H1 (cell line): ENCODE results near the gene OSCAR. TPM values are rescaled to one million over a fixed set of nuclear protein-coding genes. Genes with fewer than 3 reads are reported as not detected.

Experiments
- CTCF ChIA-PET: fragments of 300-600 bp; sonication (Branson Sonifier 250); formaldehyde crosslinking; loops from one replicate; lab custom pipeline; 2021; ENCODE audit not compliant: partially characterized antibody; lab: Charles Lee
- POLR2A ChIA-PET: fragments of 300-600 bp; sonication (Branson Sonifier 250); formaldehyde crosslinking; loops from one replicate; lab custom pipeline; 2021; ENCODE audit warnings: inconsistent platforms; ENCODE audit not compliant: partially characterized antibody; lab: Charles Lee
- DNase-seq, 2 experiments: peaks; one replicate each; pipeline versions ENCODE4 v3.0.0 to v3.0.0-alpha.2; 2010 to 2022; ENCODE audit warnings: low spot score in 2 of 2, low read depth in 1 of 2, mixed read lengths in 1 of 2
- FAIRE-seq: peaks from 2 replicates; lab custom pipeline; 2011; peaks lifted over from hg19 to GRCh38; lab: Jason Lieb, UNC
- H2AFZ ChIP-seq: 2 replicates; pipeline ENCODE4 v1.8.1; 2012; ENCODE audit warnings: low read length, inconsistent platforms
- H2AK5ac ChIP-seq: 2 replicates; pipeline ENCODE4 v1.6.1; 2013; ENCODE audit warnings: low read depth, low read length
- H2BK120ac ChIP-seq: replicated peaks from 2 replicates; pipeline ENCODE3; 2013; ENCODE audit warnings: low read depth, low read length, inconsistent platforms
- H2BK12ac ChIP-seq: 2 replicates; pipeline ENCODE4 v1.6.1; 2013; ENCODE audit warnings: low read depth, low read length
- H2BK15ac ChIP-seq: 2 replicates; pipeline ENCODE4 v1.6.1; 2013; ENCODE audit warnings: low read length
- H2BK20ac ChIP-seq: 2 replicates; pipeline ENCODE4 v1.6.1; 2013; ENCODE audit warnings: low read length
- H2BK5ac ChIP-seq: 2 replicates; pipeline ENCODE4 v1.6.1; 2013; ENCODE audit warnings: low read depth, low read length
- H3K14ac ChIP-seq: 2 replicates; pipeline ENCODE4 v1.6.1; 2013; ENCODE audit warnings: inconsistent platforms; ENCODE audit not compliant: insufficient read length
- H3K18ac ChIP-seq: 2 replicates; pipeline ENCODE4 v1.6.1; 2013; ENCODE audit warnings: low read length; ENCODE audit errors: extremely low read depth
- H3K23ac ChIP-seq: 2 replicates; pipeline ENCODE4 v1.6.1; 2013; ENCODE audit warnings: inconsistent platforms; ENCODE audit not compliant: insufficient read length
- H3K23me2 ChIP-seq: 2 replicates; pipeline ENCODE4 v1.6.1; 2013; ENCODE audit warnings: low read depth, low read length
- H3K27ac ChIP-seq: 2 replicates; pipeline ENCODE4 v1.6.1; 2011; ENCODE audit warnings: low read depth, low read length, inconsistent platforms
- H3K27me3 ChIP-seq, 4 experiments: replicated peaks in 1 of 4; 1 replicate in 1 of 4; 2 replicates in 3 of 4; pipeline versions ENCODE4 v1.6.1 to v1.8.1; 2011 to 2013; ENCODE audit warnings: low read length in 3 of 4, mild to moderate bottlenecking in 3 of 4, inconsistent platforms in 2 of 4, mixed read lengths in 2 of 4, moderate library complexity in 1 of 4; ENCODE audit not compliant: control insufficient read depth in 3 of 4, insufficient read depth in 3 of 4; ENCODE audit errors: extremely low read depth in 1 of 4
- H3K36me3 ChIP-seq, 4 experiments: 2 replicates each; pipeline versions ENCODE4 v1.6.1 to v1.8.1; 2011 to 2013; ENCODE audit warnings: mild to moderate bottlenecking in 4 of 4, low read length in 3 of 4, moderate library complexity in 2 of 4, control low read depth in 1 of 4, inconsistent platforms in 1 of 4; ENCODE audit not compliant: insufficient read depth in 4 of 4, control insufficient read depth in 2 of 4
- H3K4ac ChIP-seq: replicated peaks from 2 replicates; pipeline ENCODE3; 2013; ENCODE audit warnings: low read length, low read depth, mixed read lengths, inconsistent platforms; ENCODE audit not compliant: insufficient read length
- H3K4me1 ChIP-seq, 4 experiments: replicated peaks in 1 of 4; 1 replicate in 1 of 4; 2 replicates in 3 of 4; pipeline versions ENCODE4 v1.6.1 to v1.8.1; 2011 to 2013; ENCODE audit warnings: low read length in 3 of 4, inconsistent platforms in 2 of 4, mixed read lengths in 1 of 4; ENCODE audit not compliant: insufficient read depth in 4 of 4, control insufficient read depth in 3 of 4
- H3K4me2 ChIP-seq, 2 experiments: 2 replicates each; pipeline versions ENCODE4 v1.6.1 to v1.8.1; 2011 to 2013; ENCODE audit warnings: low read depth in 2 of 2, low read length in 2 of 2, control low read depth in 1 of 2, inconsistent platforms in 1 of 2, mild to moderate bottlenecking in 1 of 2; ENCODE audit not compliant: insufficient read depth in 1 of 2
- H3K4me3 ChIP-seq, 4 experiments: fragments of 200-600, 300-600 bp in 1 of 4; sonication (generic), shearing (Covaris generic), sonication (Bioruptor Twin) in 1 of 4; 2 replicates each; pipeline versions ENCODE4 v1.5.1 to v1.8.1; 2011 to 2016; ENCODE audit warnings: low read length in 4 of 4, low read depth in 3 of 4, control low read depth in 2 of 4, inconsistent platforms in 2 of 4, mild to moderate bottlenecking in 2 of 4, mixed read lengths in 1 of 4, moderate library complexity in 1 of 4; ENCODE audit not compliant: insufficient read depth in 2 of 4; ENCODE audit errors: extremely low read depth in 1 of 4
- H3K56ac ChIP-seq: replicated peaks from 2 replicates; pipeline ENCODE3; 2013; ENCODE audit warnings: low read depth, mild to moderate bottlenecking, mixed read lengths, low read length, inconsistent platforms; ENCODE audit not compliant: insufficient read length
- H3K79me1 ChIP-seq: 2 replicates; pipeline ENCODE4 v1.6.1; 2013; ENCODE audit warnings: low read depth, low read length, control low read depth
- H3K79me2 ChIP-seq, 2 experiments: 2 replicates each; pipeline versions ENCODE4 v1.6.1 to v1.8.1; 2012 to 2013; ENCODE audit warnings: low read length in 2 of 2, mild to moderate bottlenecking in 2 of 2, inconsistent platforms in 1 of 2; ENCODE audit not compliant: insufficient read depth in 2 of 2, control insufficient read depth in 1 of 2
- H3K9ac ChIP-seq, 4 experiments: replicated peaks in 1 of 4; 1 replicate in 1 of 4; 2 replicates in 3 of 4; pipeline versions ENCODE4 v1.6.1 to v1.8.1; 2011 to 2013; ENCODE audit warnings: low read depth in 3 of 4, low read length in 3 of 4, control low read depth in 2 of 4, mild to moderate bottlenecking in 2 of 4, moderate library complexity in 2 of 4, inconsistent platforms in 1 of 4; ENCODE audit errors: extremely low read depth in 1 of 4
- H3K9me3 ChIP-seq, 2 experiments: 2 replicates each; pipeline versions ENCODE4 v1.6.1 to v1.8.1; 2012 to 2013; ENCODE audit warnings: mild to moderate bottlenecking in 2 of 2, moderate library complexity in 2 of 2, control low read depth in 1 of 2, inconsistent platforms in 1 of 2, low read depth in 1 of 2, low read length in 1 of 2, mixed read lengths in 1 of 2; ENCODE audit not compliant: insufficient read depth in 2 of 2
- H4K20me1 ChIP-seq, 2 experiments: replicated peaks in 1 of 2; 2 replicates each; pipeline versions ENCODE3 to v1.8.1; 2011 to 2013; ENCODE audit warnings: inconsistent platforms in 2 of 2, low read length in 2 of 2, mild to moderate bottlenecking in 1 of 2; ENCODE audit not compliant: insufficient read depth in 2 of 2, control insufficient read depth in 1 of 2
- H4K5ac ChIP-seq: 2 replicates; pipeline ENCODE4 v1.6.1; 2013; ENCODE audit warnings: low read length, low read depth, mixed read lengths, inconsistent platforms; ENCODE audit not compliant: insufficient read length
- H4K8ac ChIP-seq: 2 replicates; pipeline ENCODE4 v1.8.0; 2013; ENCODE audit warnings: mild to moderate bottlenecking, moderate library complexity, low read length, inconsistent platforms; ENCODE audit not compliant: insufficient read depth; ENCODE audit errors: extremely low read depth
- H4K91ac ChIP-seq: replicated peaks from 2 replicates; pipeline ENCODE3; 2013; ENCODE audit warnings: low read length, mixed read lengths, inconsistent platforms; ENCODE audit not compliant: insufficient read length
- ASH2L ChIP-seq: fragments of 200-600, 300-600 bp; sonication (generic); IDR thresholded peaks from one replicate; pipeline ENCODE4 v1.7.1; 2017; ENCODE audit warnings: low read length
- BACH1 ChIP-seq: IDR thresholded peaks from 2 replicates; pipeline ENCODE4 v1.6.1; 2012; ENCODE audit warnings: low read length, improper control_type of control experiment
- BCL11A ChIP-seq, 2 experiments: IDR thresholded peaks; one replicate each; pipeline ENCODE4 v1.6.1; 2011; ENCODE audit warnings: low read depth in 2 of 2, low read length in 2 of 2, mild to moderate bottlenecking in 2 of 2
- CEBPB ChIP-seq: IDR thresholded peaks from 2 replicates; pipeline ENCODE4 v1.6.1; 2012; ENCODE audit warnings: low read depth, low read length
- E2F6 ChIP-seq: IDR thresholded peaks from 2 replicates; pipeline ENCODE4 v1.6.1; 2012; ENCODE audit warnings: inconsistent platforms
- EGR1 ChIP-seq: IDR thresholded peaks from 2 replicates; pipeline ENCODE4 v1.6.1; 2011; ENCODE audit warnings: low read depth, low read length, borderline replicate concordance
- GTF2F1 ChIP-seq: IDR thresholded peaks from 2 replicates; pipeline ENCODE4 v1.6.1; 2012; ENCODE audit warnings: low read depth, low read length, improper control_type of control experiment, borderline replicate concordance
- KDM5A ChIP-seq: fragments of 200-600 bp; IDR thresholded peaks from 2 replicates; pipeline ENCODE4 v1.7.1; 2012; ENCODE audit warnings: mild to moderate bottlenecking, low read length, inconsistent platforms, mixed read lengths
- MAFK ChIP-seq: IDR thresholded peaks from 2 replicates; pipeline ENCODE4 v1.6.1; 2012; ENCODE audit warnings: low read depth, mild to moderate bottlenecking, improper control_type of control experiment, low read length
- NRF1 ChIP-seq: IDR thresholded peaks from 2 replicates; pipeline ENCODE4 v1.6.1; 2011; ENCODE audit warnings: mild to moderate bottlenecking, low read depth, low read length, improper control_type of control experiment
- PHF8 ChIP-seq: fragments of 200-600 bp; sonication (generic); conservative IDR thresholded peaks from 2 replicates; pipeline ENCODE4 v1.7.1; 2012; ENCODE audit warnings: low read depth, mild to moderate bottlenecking, inconsistent platforms, low read length, moderate library complexity
- POLR2AphosphoS5 ChIP-seq: IDR thresholded peaks from 2 replicates; pipeline ENCODE4 v1.6.1; 2011; ENCODE audit warnings: low read depth, low read length
- RBBP5 ChIP-seq: IDR thresholded peaks from 2 replicates; pipeline ENCODE4 v1.7.1; 2012; ENCODE audit warnings: low read depth, mild to moderate bottlenecking, inconsistent platforms, low read length, moderate library complexity, borderline replicate concordance
- SIRT6 ChIP-seq: IDR thresholded peaks from one replicate; pipeline ENCODE4 v1.7.1; 2012; ENCODE audit warnings: low read length, inconsistent platforms
- YY1 ChIP-seq: IDR thresholded peaks from 2 replicates; pipeline ENCODE4 v1.6.1; 2011; ENCODE audit warnings: low read depth, mild to moderate bottlenecking, low read length
- WGBS, 2 experiments: shearing (Covaris generic) in 1 of 2; methylation state at CpG; one replicate each; pipeline versions ENCODE4 v1.1.6 to v1.1.7; 2013 to 2015; ENCODE audit warnings: low lambda C conversion rate in 2 of 2, mixed read lengths in 2 of 2, inconsistent platforms in 1 of 2, low coverage in 1 of 2, missing lambda C conversion rate in 1 of 2; ENCODE audit not compliant: insufficient replicate concordance in 2 of 2, insufficient coverage in 1 of 2, insufficient read length in 1 of 2; ENCODE audit errors: extremely low coverage in 1 of 2, missing lambda C conversion rate in 1 of 2; 5-methylcytosine and 5-hydroxymethylcytosine counted together
- polyA plus RNA-seq, 7 experiments: library from polyadenylated mRNA; depleted of rRNA in 3 of 7; stranded (reverse) in 5 of 7; unstranded in 2 of 7; fragments of >200 nt in 5 of 7; fragments of 200-250 nt in 2 of 7; gene quantifications; 1 replicate in 5 of 7; 2 replicates in 1 of 7; 4 replicates in 1 of 7; pipeline versions ENCODE4 v1.2.1 to v1.2.3, GENCODE V29; 2011 to 2013; ENCODE audit warnings: missing spikeins in 2 of 7, mixed read lengths in 2 of 7
- total RNA-seq: library from RNA; stranded (reverse); fragmentation: NEBNext Ultra II Directional; extraction: Animal tissue kit (Norgen Biotek cat#: 25700); gene quantifications from 2 replicates; pipeline ENCODE4 v1.2.1, GENCODE V29; 2021

The OSCAR gene
- total and polyA plus RNA-seq, 2 of the 8 experiments (the other 6 are each of a cell fraction or from before 2014, with no cell fraction given): 1.1 TPM

- Histone ChIP-seq H3K18ac (no peak overlapping the region), H4K8ac (no peak overlapping the region), H3K79me1 (no peaks in the 10 kb centered on the region), H3K9ac (no peak overlapping the region), H2AFZ (no peak overlapping the region), H3K4me3 (no peak overlapping the region; a peak in 1 of 8 replicates), H3K56ac (no peak overlapping the region), H3K4me1 (peaks cover 0 to under 1% (median 0%) of the 10 kb centered on the region in 4 experiments; a peak in 1 of 7 replicates), H3K79me2 (no peaks in the 10 kb centered on the region), H3K36me3 (no peaks in the 10 kb centered on the region), H4K5ac (no peak overlapping the region), H3K27me3 (no peaks in the 10 kb centered on the region), H3K14ac (no peak overlapping the region), H2AK5ac (no peak overlapping the region), H4K20me1 (no peaks in the 10 kb centered on the region), H2BK120ac (no peak overlapping the region), H2BK15ac (no peak overlapping the region), H2BK20ac (no peak overlapping the region), H3K23ac (no peak overlapping the region), H3K4me2 (no peak overlapping the region), H3K4ac (no peak overlapping the region), H2BK5ac (no peak overlapping the region), H2BK12ac (no peak overlapping the region), H3K27ac (no peak overlapping the region), H3K9me3 (peaks cover 12 to 13% of the 10 kb centered on the region in 2 experiments; a peak in 3 of 4 replicates), H4K91ac (no peak overlapping the region), H3K23me2 (no peaks in the 10 kb centered on the region)
- FAIRE-seq (no peak), DNase-seq (no peak)
- ChIA-PET CTCF (interaction anchor here (0.8 kb wide), 1 partner anchor 34 kb away, joined by 3 read pairs; no protein-coding TSS in a partner anchor), POLR2A (no interaction called here)
- no peak for TF ChIP-seq EGR1
- no peak for TF ChIP-seq SIRT6
- no peak for TF ChIP-seq ASH2L
- no peak for TF ChIP-seq MAFK
- no peak for TF ChIP-seq GTF2F1
- TF ChIP-seq PHF8: no peak
- TF ChIP-seq POLR2AphosphoS5: no peak
- no peak for TF ChIP-seq BACH1
- TF ChIP-seq CEBPB: no peak
- TF ChIP-seq KDM5A: no peak
- TF ChIP-seq RBBP5: no peak
- TF ChIP-seq BCL11A (IDR thresholded peaks at IDR 0.05; ENCODE audit: low read depth in 2 of 2, low read length in 2 of 2): no peak
- no peak for TF ChIP-seq NRF1
- TF ChIP-seq YY1: no peak
- no peak for TF ChIP-seq E2F6
- 92% methylated on average over 3 of the region's 3 CpGs; no CpG with 5 or more reads in 1 of the 2 experiments for WGBS, 2 experiments
Measured at GRCh38 chr19:54084410-54084809, 16.2 kb downstream of the OSCAR start.
